ENCODE data around the gene MRPL14. TPM values are rescaled to one million over a fixed set of nuclear protein-coding genes. Genes with fewer than 3 reads are reported as not detected.

Gene MRPL14
- total and polyA plus RNA-seq, 2 experiments from 2014 or later, result 62.6 to 191 TPM

DNA sequence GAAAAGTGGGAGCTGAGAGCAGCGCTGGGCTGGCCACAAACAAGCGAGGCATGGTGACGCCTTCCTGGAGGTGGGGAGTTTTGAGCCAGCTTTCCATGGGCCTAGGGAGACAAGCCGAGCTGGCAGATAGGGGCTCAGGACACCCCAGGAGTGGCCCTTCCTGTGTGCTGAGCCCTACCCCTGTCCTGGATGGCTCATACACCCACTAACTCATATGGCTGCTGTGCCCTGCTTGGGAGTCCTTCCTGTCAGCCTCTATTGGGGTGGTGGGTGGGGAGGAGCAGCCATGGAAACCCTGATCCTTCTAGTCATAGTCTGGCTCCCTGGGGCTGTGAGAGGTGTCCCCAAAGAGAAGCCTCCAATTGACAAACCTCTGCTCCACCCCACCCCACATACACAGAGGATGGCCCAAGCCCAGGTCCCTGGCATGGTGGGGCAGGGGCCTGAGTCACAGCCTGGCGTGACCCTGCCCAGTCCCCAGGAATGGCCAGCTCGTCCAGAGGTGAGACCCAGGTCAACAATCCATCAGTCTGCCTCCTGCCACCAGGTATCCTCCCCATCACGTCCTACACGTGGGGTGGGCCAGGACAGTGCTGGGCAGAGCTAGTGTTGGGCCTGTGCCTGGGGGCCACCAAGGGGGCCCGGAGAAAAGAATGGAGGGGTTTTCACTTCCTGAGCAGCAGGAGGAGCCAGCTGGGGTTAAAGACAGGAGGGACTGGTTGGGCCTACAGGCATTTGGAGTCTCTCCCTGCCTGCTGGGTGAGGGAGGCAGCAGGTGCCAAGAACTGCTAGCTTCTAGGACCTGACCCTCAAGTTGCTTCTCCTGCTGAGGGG is 52.2 kb downstream of the MRPL14 start:
- TF ChIP-seq NANOG (IDR thresholded peaks at IDR 0.05; ENCODE audit: borderline replicate concordance), result no peak
- TF ChIP-seq EZH2 (IDR thresholded peaks at IDR 0.05; ENCODE audit: low read depth, unreplicated experiment), result no peak
- TF ChIP-seq, protein P1, sequence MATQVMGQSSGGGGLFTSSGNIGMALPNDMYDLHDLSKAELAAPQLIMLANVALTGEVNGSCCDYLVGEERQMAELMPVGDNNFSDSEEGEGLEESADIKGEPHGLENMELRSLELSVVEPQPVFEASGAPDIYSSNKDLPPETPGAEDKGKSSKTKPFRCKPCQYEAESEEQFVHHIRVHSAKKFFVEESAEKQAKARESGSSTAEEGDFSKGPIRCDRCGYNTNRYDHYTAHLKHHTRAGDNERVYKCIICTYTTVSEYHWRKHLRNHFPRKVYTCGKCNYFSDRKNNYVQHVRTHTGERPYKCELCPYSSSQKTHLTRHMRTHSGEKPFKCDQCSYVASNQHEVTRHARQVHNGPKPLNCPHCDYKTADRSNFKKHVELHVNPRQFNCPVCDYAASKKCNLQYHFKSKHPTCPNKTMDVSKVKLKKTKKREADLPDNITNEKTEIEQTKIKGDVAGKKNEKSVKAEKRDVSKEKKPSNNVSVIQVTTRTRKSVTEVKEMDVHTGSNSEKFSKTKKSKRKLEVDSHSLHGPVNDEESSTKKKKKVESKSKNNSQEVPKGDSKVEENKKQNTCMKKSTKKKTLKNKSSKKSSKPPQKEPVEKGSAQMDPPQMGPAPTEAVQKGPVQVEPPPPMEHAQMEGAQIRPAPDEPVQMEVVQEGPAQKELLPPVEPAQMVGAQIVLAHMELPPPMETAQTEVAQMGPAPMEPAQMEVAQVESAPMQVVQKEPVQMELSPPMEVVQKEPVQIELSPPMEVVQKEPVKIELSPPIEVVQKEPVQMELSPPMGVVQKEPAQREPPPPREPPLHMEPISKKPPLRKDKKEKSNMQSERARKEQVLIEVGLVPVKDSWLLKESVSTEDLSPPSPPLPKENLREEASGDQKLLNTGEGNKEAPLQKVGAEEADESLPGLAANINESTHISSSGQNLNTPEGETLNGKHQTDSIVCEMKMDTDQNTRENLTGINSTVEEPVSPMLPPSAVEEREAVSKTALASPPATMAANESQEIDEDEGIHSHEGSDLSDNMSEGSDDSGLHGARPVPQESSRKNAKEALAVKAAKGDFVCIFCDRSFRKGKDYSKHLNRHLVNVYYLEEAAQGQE (IDR thresholded peaks at IDR 0.05; ENCODE audit: unreplicated experiment), result no peak
- no peak for TF ChIP-seq ZNF114 (CRISPR knock-in tag; IDR thresholded peaks at IDR 0.05)
- TF ChIP-seq, protein P2, sequence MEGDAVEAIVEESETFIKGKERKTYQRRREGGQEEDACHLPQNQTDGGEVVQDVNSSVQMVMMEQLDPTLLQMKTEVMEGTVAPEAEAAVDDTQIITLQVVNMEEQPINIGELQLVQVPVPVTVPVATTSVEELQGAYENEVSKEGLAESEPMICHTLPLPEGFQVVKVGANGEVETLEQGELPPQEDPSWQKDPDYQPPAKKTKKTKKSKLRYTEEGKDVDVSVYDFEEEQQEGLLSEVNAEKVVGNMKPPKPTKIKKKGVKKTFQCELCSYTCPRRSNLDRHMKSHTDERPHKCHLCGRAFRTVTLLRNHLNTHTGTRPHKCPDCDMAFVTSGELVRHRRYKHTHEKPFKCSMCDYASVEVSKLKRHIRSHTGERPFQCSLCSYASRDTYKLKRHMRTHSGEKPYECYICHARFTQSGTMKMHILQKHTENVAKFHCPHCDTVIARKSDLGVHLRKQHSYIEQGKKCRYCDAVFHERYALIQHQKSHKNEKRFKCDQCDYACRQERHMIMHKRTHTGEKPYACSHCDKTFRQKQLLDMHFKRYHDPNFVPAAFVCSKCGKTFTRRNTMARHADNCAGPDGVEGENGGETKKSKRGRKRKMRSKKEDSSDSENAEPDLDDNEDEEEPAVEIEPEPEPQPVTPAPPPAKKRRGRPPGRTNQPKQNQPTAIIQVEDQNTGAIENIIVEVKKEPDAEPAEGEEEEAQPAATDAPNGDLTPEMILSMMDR (conservative IDR thresholded peaks at IDR 0.05; ENCODE audit: low read depth in 2 of 2), result no peak
- no peak for TF ChIP-seq POLR2AphosphoS5 (IDR thresholded peaks at IDR 0.05; ENCODE audit: low read depth)
- no peak for TF ChIP-seq JUNB (IDR thresholded peaks at IDR 0.05; ENCODE audit: unreplicated experiment)
- TF ChIP-seq, protein P3, sequence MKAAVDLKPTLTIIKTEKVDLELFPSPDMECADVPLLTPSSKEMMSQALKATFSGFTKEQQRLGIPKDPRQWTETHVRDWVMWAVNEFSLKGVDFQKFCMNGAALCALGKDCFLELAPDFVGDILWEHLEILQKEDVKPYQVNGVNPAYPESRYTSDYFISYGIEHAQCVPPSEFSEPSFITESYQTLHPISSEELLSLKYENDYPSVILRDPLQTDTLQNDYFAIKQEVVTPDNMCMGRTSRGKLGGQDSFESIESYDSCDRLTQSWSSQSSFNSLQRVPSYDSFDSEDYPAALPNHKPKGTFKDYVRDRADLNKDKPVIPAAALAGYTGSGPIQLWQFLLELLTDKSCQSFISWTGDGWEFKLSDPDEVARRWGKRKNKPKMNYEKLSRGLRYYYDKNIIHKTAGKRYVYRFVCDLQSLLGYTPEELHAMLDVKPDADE (IDR thresholded peaks at IDR 0.05), result no peak
- TF ChIP-seq ZNF331 (CRISPR knock-in tag; IDR thresholded peaks at IDR 0.05; ENCODE audit: low read depth), result no peak
- no peak for TF ChIP-seq CREB1 (CRISPR knock-in tag; IDR thresholded peaks at IDR 0.05; ENCODE audit: low read depth)
- no peak for TF ChIP-seq EZH2phosphoT487 (IDR thresholded peaks at IDR 0.05; ENCODE audit: unreplicated experiment)
- TF ChIP-seq STAT1 (IDR thresholded peaks at IDR 0.05; ENCODE audit: unreplicated experiment), result no peak
- TF ChIP-seq, protein P4, sequence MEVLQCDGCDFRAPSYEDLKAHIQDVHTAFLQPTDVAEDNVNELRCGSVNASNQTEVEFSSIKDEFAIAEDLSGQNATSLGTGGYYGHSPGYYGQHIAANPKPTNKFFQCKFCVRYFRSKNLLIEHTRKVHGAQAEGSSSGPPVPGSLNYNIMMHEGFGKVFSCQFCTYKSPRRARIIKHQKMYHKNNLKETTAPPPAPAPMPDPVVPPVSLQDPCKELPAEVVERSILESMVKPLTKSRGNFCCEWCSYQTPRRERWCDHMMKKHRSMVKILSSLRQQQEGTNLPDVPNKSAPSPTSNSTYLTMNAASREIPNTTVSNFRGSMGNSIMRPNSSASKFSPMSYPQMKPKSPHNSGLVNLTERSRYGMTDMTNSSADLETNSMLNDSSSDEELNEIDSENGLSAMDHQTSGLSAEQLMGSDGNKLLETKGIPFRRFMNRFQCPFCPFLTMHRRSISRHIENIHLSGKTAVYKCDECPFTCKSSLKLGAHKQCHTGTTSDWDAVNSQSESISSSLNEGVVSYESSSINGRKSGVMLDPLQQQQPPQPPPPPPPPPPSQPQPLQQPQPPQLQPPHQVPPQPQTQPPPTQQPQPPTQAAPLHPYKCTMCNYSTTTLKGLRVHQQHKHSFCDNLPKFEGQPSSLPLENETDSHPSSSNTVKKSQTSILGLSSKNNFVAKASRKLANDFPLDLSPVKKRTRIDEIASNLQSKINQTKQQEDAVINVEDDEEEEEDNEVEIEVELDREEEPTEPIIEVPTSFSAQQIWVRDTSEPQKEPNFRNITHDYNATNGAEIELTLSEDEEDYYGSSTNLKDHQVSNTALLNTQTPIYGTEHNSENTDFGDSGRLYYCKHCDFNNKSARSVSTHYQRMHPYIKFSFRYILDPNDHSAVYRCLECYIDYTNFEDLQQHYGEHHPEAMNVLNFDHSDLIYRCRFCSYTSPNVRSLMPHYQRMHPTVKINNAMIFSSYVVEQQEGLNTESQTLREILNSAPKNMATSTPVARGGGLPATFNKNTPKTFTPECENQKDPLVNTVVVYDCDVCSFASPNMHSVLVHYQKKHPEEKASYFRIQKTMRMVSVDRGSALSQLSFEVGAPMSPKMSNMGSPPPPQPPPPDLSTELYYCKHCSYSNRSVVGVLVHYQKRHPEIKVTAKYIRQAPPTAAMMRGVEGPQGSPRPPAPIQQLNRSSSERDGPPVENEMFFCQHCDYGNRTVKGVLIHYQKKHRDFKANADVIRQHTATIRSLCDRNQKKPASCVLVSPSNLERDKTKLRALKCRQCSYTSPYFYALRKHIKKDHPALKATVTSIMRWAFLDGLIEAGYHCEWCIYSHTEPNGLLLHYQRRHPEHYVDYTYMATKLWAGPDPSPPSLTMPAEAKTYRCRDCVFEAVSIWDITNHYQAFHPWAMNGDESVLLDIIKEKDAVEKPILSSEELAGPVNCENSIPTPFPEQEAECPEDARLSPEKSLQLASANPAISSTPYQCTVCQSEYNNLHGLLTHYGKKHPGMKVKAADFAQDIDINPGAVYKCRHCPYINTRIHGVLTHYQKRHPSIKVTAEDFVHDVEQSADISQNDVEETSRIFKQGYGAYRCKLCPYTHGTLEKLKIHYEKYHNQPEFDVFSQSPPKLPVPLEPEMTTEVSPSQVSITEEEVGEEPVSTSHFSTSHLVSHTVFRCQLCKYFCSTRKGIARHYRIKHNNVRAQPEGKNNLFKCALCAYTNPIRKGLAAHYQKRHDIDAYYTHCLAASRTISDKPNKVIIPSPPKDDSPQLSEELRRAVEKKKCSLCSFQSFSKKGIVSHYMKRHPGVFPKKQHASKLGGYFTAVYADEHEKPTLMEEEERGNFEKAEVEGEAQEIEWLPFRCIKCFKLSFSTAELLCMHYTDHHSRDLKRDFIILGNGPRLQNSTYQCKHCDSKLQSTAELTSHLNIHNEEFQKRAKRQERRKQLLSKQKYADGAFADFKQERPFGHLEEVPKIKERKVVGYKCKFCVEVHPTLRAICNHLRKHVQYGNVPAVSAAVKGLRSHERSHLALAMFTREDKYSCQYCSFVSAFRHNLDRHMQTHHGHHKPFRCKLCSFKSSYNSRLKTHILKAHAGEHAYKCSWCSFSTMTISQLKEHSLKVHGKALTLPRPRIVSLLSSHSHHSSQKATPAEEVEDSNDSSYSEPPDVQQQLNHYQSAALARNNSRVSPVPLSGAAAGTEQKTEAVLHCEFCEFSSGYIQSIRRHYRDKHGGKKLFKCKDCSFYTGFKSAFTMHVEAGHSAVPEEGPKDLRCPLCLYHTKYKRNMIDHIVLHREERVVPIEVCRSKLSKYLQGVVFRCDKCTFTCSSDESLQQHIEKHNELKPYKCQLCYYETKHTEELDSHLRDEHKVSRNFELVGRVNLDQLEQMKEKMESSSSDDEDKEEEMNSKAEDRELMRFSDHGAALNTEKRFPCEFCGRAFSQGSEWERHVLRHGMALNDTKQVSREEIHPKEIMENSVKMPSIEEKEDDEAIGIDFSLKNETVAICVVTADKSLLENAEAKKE (CRISPR knock-in tag; IDR thresholded peaks at IDR 0.05), result no peak
- no peak overlapping the region; the same call in 1 of the 2 replicates for H3K4me2 ChIP-seq
- no peaks in the 10 kb centered on the region for H4K20me1 ChIP-seq (replicated peaks; ENCODE audit: insufficient read depth)
- Mint-ChIP-seq H3K4me3 (peak overlapping the region; percentile 83; the same call in 2 of the 3 replicates), H3K36me3 (ENCODE audit: low read depth) (no peaks in the 10 kb centered on the region), H3K9me3 (no peaks in the 10 kb centered on the region), H3K27me3 (ENCODE audit: insufficient read depth, low read depth, poor library complexity) (peaks cover 13% of the 10 kb centered on the region), H3K4me1 (peaks cover 16% of the 10 kb centered on the region), H3K27ac (no peak overlapping the region)
- no peak overlapping the region for H3K27ac ChIP-seq (ENCODE audit: low read depth)
- no peaks in the 10 kb centered on the region for H3K79me2 ChIP-seq (replicated peaks; ENCODE audit: insufficient read depth)
- H3F3A ChIP-seq (replicated peaks; ENCODE audit: low read depth), result peaks cover 13% of the 10 kb centered on the region; the same call in 1 of the 2 replicates
- H3K9me2 ChIP-seq (ENCODE audit: insufficient read depth), result no peaks in the 10 kb centered on the region
- no peaks in the 10 kb centered on the region for H3K36me3 ChIP-seq (ENCODE audit: insufficient read depth)
- H3K4me1 ChIP-seq (ENCODE audit: insufficient read depth), result peaks cover 27% of the 10 kb centered on the region
- DNase-seq (ENCODE audit: low spot score) (no peak), ATAC-seq (no peak; the same call in 2 of the 3 replicates)
- peak overlapping the region; percentile 73; the same call in 1 of the 2 replicates for H3K4me3 ChIP-seq
- peaks cover 6% of the 10 kb centered on the region for H3K27me3 ChIP-seq (ENCODE audit: insufficient read depth)
- no peak overlapping the region for H2AFZ ChIP-seq

All from GM23338 (cell line).